Stimulated activated CD4-positive, alpha-beta T cell treated with anti-CD3 and anti-CD28 coated beads, Interleukin-4, amount 100 ng/mL, for 1 hour (primary cell): Measurements from ENCODE around the gene CRB1.

Experiments
- DNase-seq: peaks from one replicate; pipeline ENCODE4 v3.0.0-alpha.2; 2020

The CRB1 gene

DNA sequence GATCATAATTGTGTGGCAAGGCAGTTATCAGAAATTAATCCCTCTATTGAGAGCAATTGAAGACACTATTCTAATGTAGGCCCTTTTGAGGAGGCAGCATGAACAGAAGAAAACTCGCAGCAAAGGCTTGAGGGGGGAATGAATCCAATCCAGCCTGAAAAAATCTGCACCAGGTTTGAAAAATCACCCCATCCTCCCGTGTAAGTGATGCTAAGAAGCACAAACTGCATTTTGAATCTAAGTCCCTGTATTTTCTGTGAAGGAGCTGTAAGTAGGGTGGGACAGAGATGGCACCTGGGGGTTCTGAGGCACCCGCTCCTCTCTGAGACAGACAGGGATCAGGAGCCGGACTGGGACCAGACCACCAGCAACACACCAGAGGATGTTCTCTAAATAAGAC is at the start of gene CRB1:
Gene CRB1, plus strand, starts transcription at position 241 of the 400 bp plus-strand sequence. CDS start 161 bp downstream, outside the sequence.
- no peak for DNase-seq

GRCh38 chr1:197218857-197219256 is 49.2 kb upstream of the CRB1 start:
- DNase-seq: no peak

DNA sequence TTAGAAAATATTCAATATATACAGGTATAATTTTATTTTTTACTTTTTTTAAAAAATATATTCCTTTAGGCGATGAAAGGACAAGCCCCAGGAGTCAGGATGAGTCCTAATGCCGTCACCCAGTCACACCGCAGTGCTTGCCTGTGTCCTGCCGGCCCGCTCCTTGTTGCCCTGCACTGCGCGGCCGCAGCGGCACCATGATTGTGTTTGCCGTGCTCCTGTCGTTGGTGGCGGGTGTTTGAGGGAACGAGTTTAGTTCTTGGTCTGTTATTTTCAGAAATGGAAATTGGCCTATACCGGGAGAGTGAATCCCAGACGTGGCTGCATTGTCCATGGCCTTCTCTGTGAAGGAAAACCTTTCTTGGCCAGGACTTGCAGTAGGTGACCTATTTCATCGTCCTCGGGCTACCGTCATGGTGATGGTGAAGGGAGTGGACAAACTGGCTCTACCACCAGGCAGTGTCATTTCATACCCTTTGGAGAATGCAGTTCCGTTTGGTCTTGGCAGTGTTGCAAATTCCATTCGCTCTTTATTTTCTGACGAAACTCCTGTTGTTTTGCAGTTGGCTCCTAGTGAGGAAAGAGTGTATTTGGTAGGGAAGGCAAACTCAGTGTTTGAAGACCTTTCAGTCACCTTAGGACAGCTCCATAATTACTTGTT is 45.9 kb upstream of the CRB1 start:
- DNase-seq: no peak

GRCh38 chr1:197222780-197223179 is 45.3 kb upstream of the CRB1 start:
- DNase-seq: no peak

GRCh38 chr1:197224160-197224559 is 43.9 kb upstream of the CRB1 start:
- DNase-seq: no peak

DNA sequence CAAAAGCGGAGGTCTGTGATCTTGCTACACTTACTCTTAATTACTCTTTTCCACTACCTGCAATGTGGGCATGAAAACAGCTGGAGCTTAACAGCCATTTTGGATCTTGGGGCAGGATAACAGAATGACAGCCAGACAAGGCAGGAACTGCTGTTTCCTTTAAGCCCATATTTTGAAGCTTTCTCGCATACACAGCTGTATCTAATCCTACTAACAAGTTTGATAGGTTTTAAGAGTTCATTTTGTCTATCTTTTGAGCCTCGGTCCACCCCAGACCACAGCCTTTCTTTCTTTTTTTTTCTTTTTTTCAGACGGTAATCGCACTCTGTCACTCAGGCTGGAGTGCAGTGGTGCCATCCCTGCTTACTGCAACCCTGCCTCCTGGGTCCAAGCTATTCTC is 42.4 kb upstream of the CRB1 start:
- no peak for DNase-seq

- DNase-seq: no peak
These were observed 33.5 kb upstream of the CRB1 start for GRCh38 chr1:197234581-197234980.

DNA sequence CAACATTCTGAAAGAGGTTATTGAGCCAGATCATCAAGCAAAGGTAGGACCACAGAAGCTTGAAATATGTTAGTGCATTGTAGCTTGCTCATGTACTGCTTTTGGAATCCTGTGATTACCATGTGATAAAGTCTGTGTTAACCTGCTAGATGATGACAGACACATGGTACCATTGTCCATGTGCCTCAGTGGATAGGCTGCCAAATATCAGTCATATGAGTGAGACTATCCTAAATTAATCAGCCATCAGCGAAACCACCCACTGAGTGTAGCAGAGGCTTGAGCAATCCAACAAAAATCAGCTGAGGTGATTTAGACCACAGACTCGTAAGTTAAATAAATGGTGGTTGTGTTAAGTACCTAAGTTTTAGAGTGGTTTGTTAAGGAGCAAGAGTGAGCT is 32.7 kb upstream of the CRB1 start:
- no peak for DNase-seq

DNA sequence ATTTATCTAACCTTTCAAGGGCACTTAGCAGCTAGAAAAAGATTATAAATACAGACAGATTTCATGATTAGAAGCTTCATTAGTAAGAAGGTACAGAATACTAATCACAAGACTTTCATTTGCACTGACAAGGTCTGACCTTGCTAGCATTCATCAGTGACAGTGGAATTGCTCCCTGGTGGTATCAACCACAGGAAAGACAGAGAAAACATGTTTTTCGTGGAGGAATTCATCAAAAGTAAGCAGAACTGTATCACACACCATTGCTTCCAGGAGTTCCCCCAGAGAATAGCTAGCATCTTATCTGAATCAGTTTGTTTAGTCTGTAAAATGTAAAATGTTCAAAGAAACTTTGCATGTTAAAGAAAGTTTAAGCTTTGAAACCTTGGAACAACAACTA is 20.6 kb upstream of the CRB1 start:
- DNase-seq: no peak

GRCh38 chr1:197249324-197249723 is 18.7 kb upstream of the CRB1 start:
- DNase-seq: no peak

DNA sequence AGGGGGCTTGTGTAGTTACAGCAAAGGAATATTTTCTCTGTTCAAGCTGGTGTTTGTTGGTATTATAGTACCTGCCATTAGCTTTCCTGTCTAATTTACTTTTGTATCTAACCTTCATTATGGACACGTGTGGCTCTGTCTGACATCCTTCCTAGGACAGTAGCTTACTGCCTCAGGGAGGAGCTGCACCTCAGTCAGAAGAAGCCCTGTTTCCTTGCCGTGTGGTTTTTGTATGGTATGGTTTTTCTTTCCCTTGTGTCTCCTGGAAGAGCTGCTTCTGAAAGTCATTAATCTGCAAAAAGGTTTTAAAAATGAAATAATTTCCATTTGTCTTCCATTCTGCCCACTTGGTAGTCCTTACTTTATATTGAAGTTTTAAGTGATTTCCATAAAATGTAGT is 17.4 kb upstream of the CRB1 start:
- DNase-seq: no peak

DNA sequence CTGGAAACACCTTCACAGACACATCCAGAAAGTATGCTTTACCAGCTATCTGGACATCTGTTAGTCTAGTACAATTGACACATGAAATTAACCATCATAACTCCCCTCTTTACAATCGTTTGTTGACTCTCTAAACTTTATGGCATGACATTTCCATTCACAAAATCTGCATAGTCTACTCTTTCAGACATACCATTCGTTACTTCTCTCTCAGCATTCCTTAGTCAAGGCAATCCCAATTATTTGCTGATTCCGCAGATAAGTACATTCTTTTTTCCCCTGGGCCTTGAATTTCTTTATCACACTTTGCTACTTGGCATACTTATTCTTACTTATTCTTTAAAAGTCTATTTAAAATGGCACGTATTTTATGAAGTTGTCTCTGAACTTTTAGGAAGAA is 15.1 kb upstream of the CRB1 start:
- DNase-seq: no peak

- DNase-seq: no peak
These were observed 13.2 kb upstream of the CRB1 start for GRCh38 chr1:197254866-197255265.

GRCh38 chr1:197264936-197265567 is 3.0 kb upstream of the CRB1 start:
- no peak for DNase-seq

DNA sequence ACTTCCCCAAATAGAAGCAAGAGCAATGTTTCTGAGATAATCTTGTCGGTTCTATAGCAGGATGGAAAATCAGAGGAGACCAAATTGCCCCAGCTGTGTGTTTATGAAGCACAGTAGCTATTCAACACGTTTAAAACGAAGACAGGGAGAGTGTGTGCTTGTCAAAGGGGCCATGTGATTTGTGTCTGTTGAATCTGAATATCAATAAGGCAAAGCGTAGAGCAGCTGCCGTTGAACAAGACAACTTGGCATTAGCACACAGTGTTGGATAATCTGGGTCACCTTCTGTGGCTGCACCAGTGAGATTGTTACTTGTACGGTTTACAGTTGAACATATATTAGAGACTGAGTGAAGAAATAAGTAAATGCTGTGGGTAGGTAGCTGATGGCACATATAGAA is 1.0 kb downstream of the CRB1 start:
- no peak for DNase-seq

GRCh38 chr1:197272791-197273190 is 4.7 kb downstream of the CRB1 start:
- DNase-seq: no peak

GRCh38 chr1:197277166-197277565 is 9.1 kb downstream of the CRB1 start:
- no peak for DNase-seq

- DNase-seq: no peak
These were observed 16.3 kb downstream of the CRB1 start for GRCh38 chr1:197284325-197284724.

- no peak for DNase-seq
These were observed 16.9 kb downstream of the CRB1 start for GRCh38 chr1:197284966-197285365.

DNA sequence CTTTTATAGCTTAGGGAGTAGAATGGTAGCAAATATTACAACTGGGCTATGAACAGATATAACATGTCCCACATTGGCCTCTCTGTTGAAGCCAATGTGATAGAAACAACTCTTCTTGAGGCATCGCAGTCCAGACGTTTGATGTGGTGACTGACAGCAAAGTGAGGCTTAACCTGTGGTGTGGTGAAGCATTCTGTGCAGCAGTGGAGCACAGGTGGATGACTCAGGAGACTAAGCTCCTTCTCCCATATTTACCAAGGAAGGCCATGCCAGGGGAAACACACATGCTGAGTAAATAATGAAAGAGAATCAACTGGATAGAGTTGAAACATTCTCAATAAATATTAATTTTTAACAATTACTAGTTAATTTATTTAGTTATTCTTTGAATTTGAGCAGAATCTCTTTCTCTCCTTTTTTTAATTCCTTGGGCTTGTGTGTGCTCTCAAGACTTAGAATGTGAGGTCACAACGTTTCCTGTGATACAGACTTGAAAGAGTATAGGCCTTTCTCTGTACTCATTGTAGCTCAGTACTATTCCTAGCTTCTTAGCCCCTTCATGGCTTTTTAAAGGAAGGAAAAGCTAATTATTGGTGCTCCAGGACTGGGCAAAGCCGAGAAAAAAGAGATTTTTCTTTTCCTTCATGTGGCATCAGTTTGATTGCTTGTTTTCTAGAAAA is 17.6 kb downstream of the CRB1 start:
- no peak for DNase-seq

DNA sequence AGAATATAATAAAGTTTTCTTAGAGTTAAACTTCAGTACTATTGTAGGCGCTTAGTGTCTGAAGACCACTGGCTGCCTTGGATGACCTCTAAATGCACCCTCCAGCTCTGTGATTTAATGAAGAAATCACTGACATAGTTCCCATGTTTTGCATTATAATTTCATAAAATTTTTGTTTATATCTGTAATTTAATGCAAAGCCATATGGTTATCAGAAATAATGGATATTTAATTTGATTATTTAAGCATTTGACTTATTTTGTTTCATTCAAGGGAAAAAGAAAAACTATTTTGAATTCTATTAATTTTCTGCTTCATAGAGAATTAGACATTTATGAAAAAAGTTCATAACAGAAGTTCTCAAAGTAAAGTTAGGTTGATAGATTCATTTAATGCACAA is 18.6 kb downstream of the CRB1 start:
- no peak for DNase-seq

GRCh38 chr1:197287863-197288262 is 19.8 kb downstream of the CRB1 start:
- DNase-seq: no peak

- no peak for DNase-seq
These were observed 34.7 kb downstream of the CRB1 start for GRCh38 chr1:197302775-197303174.

DNA sequence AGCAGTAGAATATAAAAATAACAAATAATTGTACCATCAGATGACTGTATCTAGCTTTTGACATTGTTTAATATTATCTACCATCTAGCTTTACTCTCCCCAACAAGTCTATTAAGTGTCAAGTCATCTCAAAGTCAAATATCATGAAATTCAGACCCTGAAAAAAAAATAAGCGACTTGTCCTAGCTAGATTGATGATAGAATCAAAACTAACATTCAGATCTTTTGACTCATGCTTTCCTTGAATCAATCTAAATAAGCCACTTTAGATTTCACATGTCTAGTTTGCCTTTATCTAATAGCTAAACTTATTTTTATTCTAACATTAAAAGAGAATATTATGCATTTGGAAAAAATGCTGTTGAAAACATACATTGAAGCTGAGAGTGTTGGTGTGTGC is 35.4 kb downstream of the CRB1 start:
- DNase-seq: no peak
